ENCODE measurements around the gene GZMA. TPM values are rescaled to one million over a fixed set of nuclear protein-coding genes. Genes with fewer than 3 reads are reported as not detected.

GZMA gene
- polyA plus RNA-seq, 6 donors from 2014 or later, result 0.80 to 5.0 (median 2.6) TPM

GRCh38 chr5:55136521-55136920, 34.1 kb downstream of the GZMA start:
- H3K4me3 Mint-ChIP-seq, result no peak overlapping the region

DNA sequence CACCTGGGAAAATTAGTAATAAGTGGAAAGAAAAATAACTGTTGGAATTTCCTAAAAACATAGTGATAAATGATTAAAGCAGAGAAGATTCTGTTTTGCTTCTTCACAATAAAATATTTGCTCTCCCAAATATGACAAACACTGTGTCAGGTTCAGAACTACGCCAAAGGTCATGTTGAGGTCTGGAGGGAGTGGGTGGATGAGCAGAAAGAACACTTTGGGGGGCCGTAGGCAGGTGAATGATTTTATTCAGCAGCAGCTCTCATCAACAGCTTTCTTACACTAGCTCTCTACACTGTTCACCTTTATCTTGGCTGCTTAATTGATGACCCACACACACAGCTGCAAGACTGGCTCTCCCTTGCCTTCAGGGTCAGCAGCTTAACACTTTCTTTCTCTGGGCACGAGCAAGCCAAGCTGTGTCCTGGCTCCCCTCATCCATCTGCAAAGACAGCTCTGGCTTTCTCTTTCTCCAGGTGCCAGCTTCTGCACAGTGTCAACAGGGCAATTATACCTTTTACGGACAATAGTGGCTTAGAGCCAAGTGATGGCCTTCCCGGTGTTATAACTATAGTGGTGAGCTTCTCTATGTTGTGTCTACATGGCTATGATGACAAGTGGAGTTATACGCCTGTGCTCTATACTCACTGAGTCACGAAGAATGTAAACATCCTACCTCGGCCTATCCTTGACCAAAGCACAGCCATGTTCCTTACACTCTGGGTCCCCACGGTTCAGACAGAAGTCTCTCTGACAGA, 38.6 kb downstream of the GZMA start:
- ATAC-seq (ENCODE audit: low read depth in 2 of 2) (no peak), DNase-seq (no peak)
- no peak overlapping the region for H3K4me3 Mint-ChIP-seq
- H3K4me1 Mint-ChIP-seq, result no peaks in the 10 kb centered on the region
- H3K9me3 Mint-ChIP-seq, result no peaks in the 10 kb centered on the region
- no peaks in the 10 kb centered on the region for H3K36me3 Mint-ChIP-seq
- peaks cover 12 to 24% (median 16%) of the 10 kb centered on the region in 3 donors for H3K27me3 Mint-ChIP-seq
- H3K27ac Mint-ChIP-seq, result no peak overlapping the region

More at GRCh38 chr5:55136521-55136920, 34.1 kb downstream of the GZMA start:
- H3K36me3 Mint-ChIP-seq, result no peaks in the 10 kb centered on the region
- no peak overlapping the region for H3K27ac Mint-ChIP-seq
- no peaks in the 10 kb centered on the region for H3K4me1 Mint-ChIP-seq
- peaks cover 4 to 26% (median 6%) of the 10 kb centered on the region in 3 donors for H3K27me3 Mint-ChIP-seq
- DNase-seq, result no peak
- H3K9me3 Mint-ChIP-seq, result peaks cover 0 to 2% (median 0%) of the 10 kb centered on the region in 7 donors
- no peak for ATAC-seq (ENCODE audit: low read depth in 2 of 2)

GRCh38 chr5:55141945-55142690, 39.7 kb downstream of the GZMA start:
- Mint-ChIP-seq H3K36me3 (no peaks in the 10 kb centered on the region), H3K9me3 (no peaks in the 10 kb centered on the region), H3K27ac (no peak overlapping the region), H3K27me3 (peaks cover 16 to 24% (median 16%) of the 10 kb centered on the region in 3 donors), H3K4me1 (peaks cover 0 to 4% (median 0%) of the 10 kb centered on the region in 3 donors), H3K4me3 (no peak overlapping the region)
- DNase-seq, result no peak
- ATAC-seq (ENCODE audit: low read depth in 2 of 2), result no peak

DNA sequence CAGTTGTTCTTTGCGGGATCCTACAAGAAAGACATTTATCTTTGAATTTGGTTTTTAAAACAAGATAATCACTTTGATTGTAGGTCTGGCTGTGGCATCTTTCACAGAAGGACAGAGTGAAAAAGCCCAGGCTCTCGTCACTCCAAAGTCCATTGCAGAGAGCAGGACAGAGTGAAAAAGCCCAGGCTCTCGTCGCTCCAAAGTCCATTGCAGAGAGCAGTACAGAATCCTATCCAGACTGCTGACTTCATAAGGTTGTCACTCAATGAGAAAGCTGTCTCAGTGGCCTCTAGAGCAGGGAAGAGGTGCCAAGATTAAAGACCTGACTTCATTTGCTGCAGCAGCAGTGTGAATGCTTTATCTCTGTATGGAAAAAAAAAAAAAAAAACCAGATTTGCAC, 41.2 kb downstream of the GZMA start:
- DNase-seq (no peak), ATAC-seq (ENCODE audit: low read depth in 2 of 2) (no peak)
- Mint-ChIP-seq H3K27ac (no peak overlapping the region), H3K4me1 (peaks cover 0 to 4% (median 0%) of the 10 kb centered on the region in 3 donors), H3K9me3 (no peaks in the 10 kb centered on the region), H3K4me3 (no peak overlapping the region), H3K27me3 (peaks cover 9 to 13% (median 10%) of the 10 kb centered on the region in 3 donors), H3K36me3 (no peaks in the 10 kb centered on the region)

DNA sequence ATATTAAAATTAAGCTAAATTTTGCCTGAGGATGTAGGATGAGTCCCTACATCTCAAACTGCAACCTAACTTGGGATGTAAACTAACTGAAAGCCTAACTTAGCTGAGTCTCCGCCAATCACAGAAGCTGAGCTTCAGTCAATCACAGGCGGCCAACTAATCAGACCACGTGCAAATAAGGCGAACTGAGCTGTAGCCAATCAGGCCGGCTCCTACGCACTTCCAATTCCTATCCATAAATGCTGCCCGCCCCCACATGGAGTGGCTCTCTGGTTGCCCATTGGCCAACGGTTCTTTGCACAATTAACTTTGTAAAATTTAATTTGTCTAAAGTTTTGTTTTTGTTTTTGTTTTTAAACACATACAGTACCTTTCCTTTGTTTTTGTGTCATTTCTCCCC, 43.6 kb downstream of the GZMA start:
- Mint-ChIP-seq H3K27me3 (peaks cover 15 to 18% (median 15%) of the 10 kb centered on the region in 3 donors), H3K4me3 (no peak overlapping the region), H3K27ac (no peak overlapping the region), H3K4me1 (peaks cover 0 to 4% (median 0%) of the 10 kb centered on the region in 3 donors), H3K36me3 (no peaks in the 10 kb centered on the region), H3K9me3 (no peaks in the 10 kb centered on the region)
- DNase-seq (no peak), ATAC-seq (ENCODE audit: low read depth in 2 of 2) (no peak)

GRCh38 chr5:55146543-55147151, 44.2 kb downstream of the GZMA start:
- H3K9me3 Mint-ChIP-seq, result no peaks in the 10 kb centered on the region
- ATAC-seq (ENCODE audit: low read depth in 2 of 2) (peak; percentile 74 to 86), DNase-seq (peak; percentile 54)
- peaks cover 17 to 20% (median 19%) of the 10 kb centered on the region in 3 donors for H3K27me3 Mint-ChIP-seq
- H3K4me3 Mint-ChIP-seq, result no peak overlapping the region
- H3K4me1 Mint-ChIP-seq, result peaks cover 0 to 4% (median 0%) of the 10 kb centered on the region in 3 donors
- no peaks in the 10 kb centered on the region for H3K36me3 Mint-ChIP-seq
- H3K27ac Mint-ChIP-seq, result no peak overlapping the region

DNA sequence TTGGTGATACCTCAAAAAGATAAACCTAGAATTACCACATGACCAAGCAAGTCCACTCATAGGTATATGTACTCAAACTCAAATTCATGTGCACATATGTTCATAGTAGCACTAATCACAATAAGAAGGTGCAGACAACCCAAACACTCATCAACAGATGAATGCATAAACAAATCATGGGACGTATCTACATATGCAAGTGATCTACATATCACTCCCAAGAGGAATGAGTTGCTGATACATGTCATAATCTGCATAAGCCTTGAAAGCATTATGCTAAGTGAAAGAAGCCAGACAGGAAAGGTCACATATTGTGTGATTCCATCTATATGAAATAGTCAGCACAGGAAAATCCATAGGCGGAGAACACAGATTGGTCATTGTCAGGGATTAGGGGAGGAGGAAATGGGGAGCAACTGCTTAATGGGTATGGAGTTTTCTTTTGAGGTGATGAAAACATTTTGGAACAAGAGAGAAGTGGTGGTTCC, 46.9 kb downstream of the GZMA start:
- Mint-ChIP-seq H3K4me1 (peaks cover 0 to 4% (median 0%) of the 10 kb centered on the region in 3 donors), H3K27ac (no peak overlapping the region), H3K9me3 (no peaks in the 10 kb centered on the region), H3K4me3 (no peak overlapping the region), H3K27me3 (peaks cover 21 to 34% (median 27%) of the 10 kb centered on the region in 3 donors), H3K36me3 (no peaks in the 10 kb centered on the region)
- DNase-seq, result no peak
- no peak for ATAC-seq (ENCODE audit: low read depth in 2 of 2)

DNA sequence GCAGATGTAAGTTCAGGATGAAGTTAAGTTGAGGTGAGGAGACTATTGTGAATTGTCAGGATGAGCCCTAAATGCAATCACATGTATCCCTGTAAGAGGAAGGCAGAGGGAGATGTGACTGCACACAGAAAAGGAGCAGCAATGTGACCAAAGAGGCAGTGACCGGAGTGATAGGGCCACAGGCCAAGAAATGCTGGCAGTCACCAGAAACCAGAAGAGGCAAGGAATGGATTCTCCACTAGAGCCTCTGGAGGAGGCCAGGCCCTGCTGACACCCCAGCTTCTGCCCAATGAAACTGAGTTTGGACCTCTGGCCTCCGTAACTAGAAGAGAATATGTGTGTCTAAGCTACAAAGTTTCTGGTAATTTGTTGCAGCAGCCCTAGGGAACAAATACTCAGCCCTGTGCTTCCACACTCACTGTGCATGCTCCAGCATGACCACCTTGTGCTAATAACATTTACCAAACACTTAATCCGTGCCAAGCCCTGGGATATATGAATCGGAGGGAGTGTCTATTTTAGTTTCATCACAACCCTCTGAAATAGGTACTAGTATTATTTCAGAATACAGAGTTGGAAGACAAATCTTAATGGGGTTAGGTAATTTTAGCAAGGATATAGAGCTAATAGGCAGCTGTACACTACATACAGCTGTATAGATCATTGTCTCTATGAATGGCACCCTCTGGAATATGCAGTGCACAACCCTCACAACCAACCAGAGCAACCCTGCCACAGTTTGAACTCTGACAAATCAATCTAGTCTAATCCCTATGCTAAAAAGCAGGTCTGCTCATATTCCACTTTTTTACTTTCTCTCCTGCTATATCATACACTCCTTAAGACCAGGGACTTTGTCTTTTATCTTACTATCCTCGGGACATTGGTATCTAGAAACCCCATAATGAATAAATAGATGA, 49.7 kb downstream of the GZMA start:
- Mint-ChIP-seq H3K4me3 (no peak overlapping the region), H3K9me3 (peaks cover 0 to 10% (median 6%) of the 10 kb centered on the region in 7 donors), H3K36me3 (peaks cover 0 to 5% of the 10 kb centered on the region in 2 donors), H3K27ac (no peak overlapping the region), H3K4me1 (no peaks in the 10 kb centered on the region), H3K27me3 (peaks cover 31 to 59% (median 37%) of the 10 kb centered on the region in 3 donors)
- DNase-seq (no peak), ATAC-seq (ENCODE audit: low read depth in 2 of 2) (no peak)

- Mint-ChIP-seq H3K4me3 (no peak overlapping the region), H3K27me3 (peaks cover 43 to 70% (median 43%) of the 10 kb centered on the region in 3 donors), H3K27ac (peak overlapping the region in 1 of 6 donors; percentile 71), H3K9me3 (peaks cover 0 to 10% (median 6%) of the 10 kb centered on the region in 7 donors), H3K36me3 (peaks cover 0 to 5% of the 10 kb centered on the region in 2 donors), H3K4me1 (peaks cover 0 to 2% (median 0%) of the 10 kb centered on the region in 3 donors)
- no peak for DNase-seq
- ATAC-seq (ENCODE audit: low read depth in 2 of 2), result no peak
Observed at GRCh38 chr5:55154873-55155272, 52.4 kb downstream of the GZMA start.

Other genes with a start within 250 kb of the GZMA start
- gene ESM1, start 117.1 kb upstream of the GZMA start, polyA plus RNA-seq (ENCODE audit: low read depth in 6 of 6), result not detected
- 1 to 10 TPM in 1 of 6 donors, under 1 TPM in 4, not detected in 1; 0.34 to 1.1 (median 0.61) TPM for gene GZMK, start 78.4 kb upstream of the GZMA start, polyA plus RNA-seq (ENCODE audit: low read depth in 6 of 6)
- not detected for gene GPX8, start 57.5 kb downstream of the GZMA start, polyA plus RNA-seq (ENCODE audit: low read depth in 6 of 6)
- gene CDC20B, start 70.5 kb downstream of the GZMA start, polyA plus RNA-seq (ENCODE audit: low read depth in 6 of 6), result not detected
- gene MCIDAS, start 124.7 kb downstream of the GZMA start, polyA plus RNA-seq (ENCODE audit: low read depth in 6 of 6), result not detected
- gene CCNO, start 131.0 kb downstream of the GZMA start, polyA plus RNA-seq (ENCODE audit: low read depth in 6 of 6), result not detected
- gene DHX29, start 205.0 kb downstream of the GZMA start, polyA plus RNA-seq (ENCODE audit: low read depth in 6 of 6), result 10 to 100 TPM in 5 of 6 donors, 1 to 10 TPM in 1; 7.0 to 19.5 (median 15.3) TPM
- 10 to 100 TPM; 15.7 to 32.8 (median 25.5) TPM for gene MTREX, start 205.3 kb downstream of the GZMA start, polyA plus RNA-seq (ENCODE audit: low read depth in 6 of 6)